Measurements from ENCODE around the gene MFAP3L.
"Not testable (repeated sequence)": the region's sequence is repeated elsewhere in the genome, so short reads cannot be mapped to it uniquely, and the experiment has no call there.

The MFAP3L gene

DNA sequence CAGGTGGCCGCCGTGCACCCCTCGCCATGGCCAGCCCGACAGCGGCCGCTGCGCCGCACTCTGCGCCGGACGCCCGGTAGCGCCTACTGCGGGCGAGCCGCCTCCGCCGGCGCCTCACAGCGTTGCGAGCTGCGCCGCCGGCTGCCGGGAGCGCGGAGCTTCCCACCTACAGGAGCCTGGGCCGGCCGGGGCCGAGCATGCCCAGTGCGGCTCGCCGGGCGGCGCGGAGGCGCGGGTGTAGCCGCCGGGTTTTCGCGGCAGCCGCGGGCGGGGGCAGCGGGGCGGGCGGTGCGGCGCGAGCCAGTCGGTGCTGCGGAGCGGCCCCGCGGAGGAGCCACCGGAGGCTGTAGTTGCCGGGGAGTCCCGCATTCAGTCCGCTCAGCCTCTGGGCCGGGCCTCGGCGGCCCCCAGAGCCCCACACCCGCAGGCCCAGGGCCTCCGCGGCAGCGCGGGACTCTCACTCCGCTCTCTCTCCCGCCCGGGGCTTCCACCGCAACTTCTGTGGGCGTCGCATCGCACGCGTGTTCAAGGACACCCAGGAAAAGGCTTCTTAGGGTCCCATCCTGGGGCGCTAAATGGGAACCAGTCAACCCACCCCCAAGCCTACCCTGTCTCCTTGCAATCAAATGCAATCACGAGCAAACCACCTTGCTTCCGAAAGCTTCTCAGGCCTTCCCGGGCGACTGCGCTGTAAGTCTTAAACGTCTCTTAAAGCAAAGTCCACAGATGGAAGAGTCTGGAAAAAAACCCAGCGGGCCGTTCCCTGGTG, at the start of gene MFAP3L:
Gene MFAP3L (minus strand): TSS at position 143 of the 769 bp plus-strand sequence. CDS start 20,518 bp downstream, outside the sequence.
- DNase-seq (ENCODE audit: insufficient read length, low spot score) = peak; percentile 71
- FAIRE-seq = peak; percentile 23

DNA sequence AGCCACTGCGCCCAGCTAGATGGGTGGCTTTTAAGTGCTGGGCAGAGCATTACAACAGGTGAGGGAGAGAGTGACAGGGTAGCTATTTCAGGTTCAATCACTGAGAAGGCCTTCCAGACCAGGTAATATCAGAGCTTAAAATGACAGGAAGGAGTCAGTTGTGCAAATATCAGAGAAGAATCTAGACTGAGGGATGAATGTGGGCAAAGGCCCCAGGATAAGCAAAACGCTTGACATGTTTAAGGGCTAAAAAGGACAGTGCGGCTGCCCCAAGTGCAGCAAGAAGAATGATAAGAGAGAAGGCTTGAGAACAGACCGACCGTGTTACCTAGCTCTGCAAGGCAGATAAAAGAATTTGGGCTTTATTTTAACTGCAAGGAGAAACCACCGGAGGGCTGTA, 45.0 kb upstream of the MFAP3L start:
- FAIRE-seq (no peak), DNase-seq (ENCODE audit: insufficient read length, low spot score) (no peak)

DNA sequence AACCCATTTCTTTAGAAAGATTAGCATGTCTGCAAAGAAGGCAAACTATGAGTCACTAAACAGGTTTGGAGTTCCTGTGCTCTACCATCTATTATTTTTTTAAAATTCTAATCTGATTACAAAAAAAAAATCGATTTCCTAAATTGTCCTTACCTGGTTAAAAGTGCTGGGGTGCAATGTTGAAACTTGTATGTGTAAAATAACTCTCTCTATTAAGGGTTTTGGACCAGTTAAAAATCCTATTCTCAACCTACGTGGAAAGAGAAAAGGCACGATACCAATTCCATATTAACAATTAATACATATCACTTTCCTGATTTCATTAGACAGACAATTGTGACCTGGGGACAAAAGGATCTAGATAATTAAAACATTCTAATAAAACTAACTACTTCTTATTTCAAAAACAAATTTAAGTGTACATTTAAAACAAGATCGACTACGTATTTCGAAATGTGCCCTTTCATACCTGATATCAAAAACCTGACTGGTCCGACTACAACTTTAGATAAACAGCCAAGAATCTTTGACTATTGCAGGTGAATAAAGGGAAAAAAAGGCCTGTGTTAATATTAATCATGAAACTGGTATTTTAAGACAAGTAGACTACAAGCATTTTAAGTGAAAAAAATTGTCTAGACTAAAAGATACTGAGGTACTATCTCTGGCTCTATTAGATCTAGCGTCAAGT, 42.4 kb upstream of the MFAP3L start:
- DNase-seq (ENCODE audit: insufficient read length, low spot score) (no peak), FAIRE-seq (no peak)

DNA sequence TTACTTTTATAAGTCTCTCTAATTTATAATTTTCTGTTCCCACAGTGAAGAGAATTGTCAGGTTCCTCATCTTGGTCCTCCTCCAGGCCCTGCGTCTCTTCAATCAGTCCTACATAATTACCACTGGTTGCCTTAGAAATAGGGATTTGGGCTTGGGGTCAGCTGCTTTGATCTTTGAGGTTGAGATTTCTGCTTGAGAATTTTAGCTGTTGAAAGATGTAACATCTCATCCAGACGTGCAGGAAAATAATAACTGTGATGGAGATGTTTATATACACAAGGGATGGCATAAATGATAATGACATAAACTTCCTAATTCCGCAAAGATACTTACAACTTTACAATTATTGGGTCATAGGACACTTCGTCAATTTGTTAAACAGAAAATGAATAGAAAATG, 33.2 kb upstream of the MFAP3L start:
- FAIRE-seq (no peak), DNase-seq (ENCODE audit: insufficient read length, low spot score) (no peak)

- no peak for DNase-seq (ENCODE audit: insufficient read length, low spot score)
- no peak for FAIRE-seq
Observed at GRCh38 chr4:170058826-170059225, 32.6 kb upstream of the MFAP3L start.

DNA sequence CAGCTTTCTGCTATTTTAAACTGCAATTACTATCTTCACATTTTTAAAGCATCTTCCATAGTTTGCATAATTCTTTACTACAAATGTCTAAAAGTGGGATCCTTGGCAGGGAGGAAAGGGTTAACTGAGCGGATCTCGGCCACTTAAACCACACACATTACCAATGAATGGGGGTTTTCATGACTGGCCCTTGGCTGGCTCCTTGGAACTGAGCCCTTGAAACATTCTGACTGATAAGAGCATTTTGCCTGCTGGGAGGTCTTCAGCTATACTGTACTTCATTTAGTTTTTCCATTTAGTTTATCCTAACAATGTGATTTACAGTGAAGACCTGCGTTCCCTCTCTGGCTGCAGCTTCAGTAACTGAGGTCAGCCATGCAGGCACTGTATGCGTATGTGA, 31.7 kb upstream of the MFAP3L start:
- no peak for FAIRE-seq
- DNase-seq (ENCODE audit: insufficient read length, low spot score) = no peak

DNA sequence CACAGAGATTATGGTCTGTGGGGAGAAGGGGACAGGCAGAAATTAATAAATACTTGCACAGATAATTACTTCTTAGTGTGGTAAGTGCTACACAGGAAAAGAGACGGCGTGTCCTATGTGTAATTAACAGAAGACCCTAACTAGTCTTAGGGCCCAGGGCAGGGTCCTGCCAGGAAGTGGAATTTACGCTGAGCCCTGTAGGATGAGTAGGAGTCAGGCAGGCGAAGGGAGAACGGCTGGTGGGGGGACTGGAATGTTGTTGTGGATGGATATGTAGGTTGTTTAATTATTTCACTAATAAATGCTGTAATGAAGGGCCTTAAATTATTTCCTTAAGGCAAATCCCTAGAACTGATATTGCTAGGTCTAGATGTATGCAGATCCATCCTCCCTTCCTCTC, 26.7 kb upstream of the MFAP3L start:
- no peak for FAIRE-seq
- no peak for DNase-seq (ENCODE audit: insufficient read length, low spot score)

DNA sequence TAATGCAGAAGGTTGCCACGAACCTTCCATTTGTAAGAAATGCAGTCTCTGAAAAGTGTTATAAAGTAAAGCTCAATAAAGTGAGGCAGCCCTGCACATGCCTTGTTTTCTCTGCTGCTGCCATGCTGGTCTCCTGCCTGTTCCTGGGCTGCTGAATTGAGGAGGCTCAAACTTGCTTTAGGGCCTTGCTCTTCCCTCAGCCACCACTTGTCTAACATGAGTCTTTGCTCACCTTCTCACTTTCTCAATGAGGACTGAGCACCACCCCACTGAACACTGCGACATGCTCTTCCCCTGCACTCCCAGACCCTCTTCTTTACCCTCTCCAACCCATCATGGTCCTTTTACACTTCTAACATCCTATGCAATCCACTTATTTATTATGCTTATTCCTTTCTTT, 25.2 kb upstream of the MFAP3L start:
- no peak for FAIRE-seq
- no peak for DNase-seq (ENCODE audit: insufficient read length, low spot score)

GRCh38 chr4:170049766-170050165, 23.6 kb upstream of the MFAP3L start:
- DNase-seq (ENCODE audit: insufficient read length, low spot score) (no peak), FAIRE-seq (no peak)

DNA sequence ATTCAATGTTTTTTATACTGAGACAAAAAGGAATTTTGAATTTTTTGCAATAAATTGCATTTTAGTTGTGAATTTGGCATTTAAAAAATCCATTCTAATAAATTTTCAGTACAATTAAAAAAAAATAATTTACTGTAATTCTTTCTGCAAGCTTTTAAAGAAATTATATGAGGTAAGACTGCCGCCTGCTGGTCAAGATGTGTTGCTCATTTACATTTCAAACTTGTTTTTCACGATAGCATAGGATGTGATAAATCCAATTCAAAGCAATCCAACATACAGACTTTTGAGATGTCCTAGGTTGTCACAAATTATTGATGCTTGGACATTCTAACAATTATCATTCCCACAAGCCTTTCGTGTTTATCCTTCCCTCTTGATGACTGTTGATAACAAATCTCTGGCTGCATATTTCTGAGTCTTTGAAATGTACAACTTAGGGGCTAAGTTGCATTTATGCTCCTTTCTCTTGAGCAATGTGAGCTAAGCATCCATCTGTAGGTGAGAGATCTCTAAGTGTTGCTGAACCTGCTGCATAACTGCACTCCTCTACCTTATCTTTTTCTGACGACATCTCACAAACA, 21.7 kb upstream of the MFAP3L start:
- DNase-seq (ENCODE audit: insufficient read length, low spot score) = no peak
- FAIRE-seq = peak; percentile 42

DNA sequence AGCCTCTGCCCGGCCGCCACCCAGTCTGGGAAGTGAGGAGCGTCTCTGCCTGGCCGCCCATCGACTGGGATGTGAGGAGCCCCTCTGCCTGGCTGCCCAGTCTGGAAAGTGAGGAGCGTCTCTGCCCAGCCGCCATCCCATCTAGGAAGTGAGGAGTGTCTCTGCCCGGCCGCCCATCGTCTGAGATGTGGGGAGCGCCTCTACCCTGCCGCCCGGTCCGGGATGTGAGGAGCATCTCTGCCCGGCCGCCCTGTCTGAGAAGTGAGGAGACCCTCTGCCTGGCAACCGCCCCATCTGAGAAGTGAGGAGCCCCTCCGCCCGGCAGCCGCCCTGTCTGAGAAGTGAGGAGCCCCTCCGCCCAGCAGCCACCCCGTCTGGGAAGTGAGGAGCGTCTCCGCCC, 20.0 kb upstream of the MFAP3L start:
- FAIRE-seq = not testable (repeated sequence)

GRCh38 chr4:170040031-170040680, 14.0 kb upstream of the MFAP3L start:
- DNase-seq (ENCODE audit: insufficient read length, low spot score) (no peak), FAIRE-seq (no peak)

More for the DNA sequence above, 20.0 kb upstream of the MFAP3L start:
- not testable (repeated sequence) for DNase-seq (ENCODE audit: insufficient read length, low spot score)

DNA sequence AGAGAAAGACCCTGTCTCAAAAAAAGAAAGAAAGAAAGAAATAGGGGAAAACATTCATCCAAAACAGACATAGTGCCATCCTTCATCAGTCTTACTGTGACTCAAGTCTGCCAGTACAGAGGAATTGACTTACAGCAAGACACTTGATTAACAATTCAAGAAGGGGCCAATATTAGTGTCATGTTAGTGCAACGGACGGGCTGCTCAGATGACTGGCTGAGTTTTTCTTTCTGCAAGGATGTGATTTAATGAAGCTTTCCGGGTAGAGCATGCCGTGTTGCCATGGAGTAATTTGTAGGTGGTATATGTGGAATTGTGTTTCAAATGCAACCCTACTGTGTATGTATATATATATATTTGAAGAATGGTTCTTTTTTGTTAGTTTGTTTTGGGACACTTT, 12.6 kb upstream of the MFAP3L start:
- no peak for FAIRE-seq
- DNase-seq (ENCODE audit: insufficient read length, low spot score) = no peak

DNA sequence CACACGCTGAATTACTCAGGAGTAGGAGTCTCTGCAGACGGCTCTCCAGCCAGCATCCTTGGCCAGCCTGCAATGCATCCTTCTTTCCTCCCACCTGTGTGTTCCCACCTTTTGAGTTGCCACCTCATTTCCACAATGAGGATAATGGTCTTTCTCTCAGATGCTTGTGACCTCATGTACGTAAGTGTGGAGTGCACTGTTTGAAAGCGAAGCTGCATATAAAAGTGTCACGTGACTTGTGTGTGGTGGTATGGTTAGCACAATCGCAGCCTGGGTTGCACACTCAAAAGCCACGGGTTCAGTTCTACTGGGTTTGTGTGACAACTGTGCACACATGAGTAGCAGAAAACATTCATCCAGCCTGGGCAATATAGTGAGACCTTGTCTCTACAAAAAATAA, 12.0 kb upstream of the MFAP3L start:
- FAIRE-seq = no peak
- DNase-seq (ENCODE audit: insufficient read length, low spot score) = no peak

GRCh38 chr4:170037481-170037880, 11.3 kb upstream of the MFAP3L start:
- no peak for FAIRE-seq

DNA sequence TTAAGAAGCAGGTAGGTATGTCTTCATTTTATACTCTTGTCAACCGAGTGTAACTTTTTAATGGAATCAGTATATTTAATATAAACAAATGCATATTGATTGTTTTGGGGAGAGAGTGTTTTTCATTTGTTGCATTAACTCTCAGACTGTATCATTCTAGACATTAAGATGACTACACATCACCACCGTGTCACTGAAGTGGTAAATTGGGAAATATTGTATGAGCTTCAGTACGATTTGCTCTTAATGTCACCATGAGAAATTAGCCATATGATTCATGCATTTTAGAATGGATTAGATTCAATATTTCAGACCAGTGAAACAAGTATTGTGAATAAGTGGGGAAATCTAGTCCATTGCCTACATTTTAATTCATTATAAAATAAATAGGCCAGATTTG, 9.7 kb upstream of the MFAP3L start:
- no peak for DNase-seq (ENCODE audit: insufficient read length, low spot score)
- FAIRE-seq = no peak

More at GRCh38 chr4:170037481-170037880, 11.3 kb upstream of the MFAP3L start:
- DNase-seq (ENCODE audit: insufficient read length, low spot score) = no peak

GRCh38 chr4:170035231-170035630, 9.0 kb upstream of the MFAP3L start:
- DNase-seq (ENCODE audit: insufficient read length, low spot score) (no peak), FAIRE-seq (no peak)

- FAIRE-seq (no peak), DNase-seq (ENCODE audit: insufficient read length, low spot score) (no peak)
Observed at GRCh38 chr4:170033999-170034398, 7.8 kb upstream of the MFAP3L start.

GRCh38 chr4:170030121-170030520, 3.9 kb upstream of the MFAP3L start:
- FAIRE-seq = no peak
- DNase-seq (ENCODE audit: insufficient read length, low spot score) = no peak

GRCh38 chr4:170027181-170027829, 1.1 kb upstream of the MFAP3L start:
- peak; percentile 84 for FAIRE-seq
- peak; percentile 69 for DNase-seq (ENCODE audit: insufficient read length, low spot score)
